ENCODE results near the gene KRTCAP2. TPM values are rescaled to one million over a fixed set of nuclear protein-coding genes. Genes with fewer than 3 reads are reported as not detected.
A peak's percentile ranks its signal among the peaks of the same experiment; 100 is the strongest.

The KRTCAP2 gene
- total and polyA plus RNA-seq, 3 donors from 2014 or later: 242 to 397 (median 255) TPM

GRCh38 chr1:155127967-155128754 is 44.9 kb downstream of the KRTCAP2 start:
- H3K9me3 ChIP-seq: no peaks in the 10 kb centered on the region
- no peaks in the 10 kb centered on the region for H3K36me3 ChIP-seq (ENCODE audit: low read depth, missing control alignments)
- peaks cover 31% of the 10 kb centered on the region for H3K4me1 ChIP-seq
- H3K27me3 ChIP-seq: no peaks in the 10 kb centered on the region
- DNase-seq: no peak
- WGBS, 2 donors: 6 to 8% methylated on average over 12 to 17 of the region's 17 CpGs
- H3K27ac ChIP-seq: peak overlapping the region in 1 of 2 donors; percentile 44
- H3K4me3 ChIP-seq: peak overlapping the region; percentile 34 to 58
- intact Hi-C loops (cut with DNase I; ENCODE audit: low total_unique reads): no loop called here
- TF ChIP-seq POLR2A (IDR thresholded peaks at IDR 0.05) (no peak), CTCF (IDR thresholded peaks at IDR 0.05) (no peak)

GRCh38 chr1:155127105-155127966 is 45.8 kb downstream of the KRTCAP2 start, which contains the start of gene EFNA1:
EFNA1 (plus strand) TSS chr1:155127876; CDS start chr1:155127978, 102 bp downstream.
- Histone ChIP-seq H3K27ac (peak within 1 kb of the TSS in 1 of 2 donors; percentile 44), H3K36me3 (ENCODE audit: low read depth, missing control alignments) (no peaks in the 10 kb centered on the region), H3K27me3 (no peaks in the 10 kb centered on the region), H3K9me3 (no peaks in the 10 kb centered on the region), H3K4me1 (peaks cover 31% of the 10 kb centered on the region), H3K4me3 (peak within 1 kb of the TSS; percentile 34 to 58)
- peak; percentile 59 for DNase-seq
- no peak for TF ChIP-seq POLR2A (IDR thresholded peaks at IDR 0.05)
- no peak for TF ChIP-seq CTCF (IDR thresholded peaks at IDR 0.05)
- intact Hi-C loops (cut with DNase I; ENCODE audit: low total_unique reads): no loop called here
- WGBS, 2 donors: 1% methylated on average over 38 to 66 of the region's 76 CpGs

GRCh38 chr1:155126556-155127104 is 46.5 kb downstream of the KRTCAP2 start:
- DNase-seq: peak; percentile 42
- H3K9me3 ChIP-seq: no peaks in the 10 kb centered on the region
- H3K27me3 ChIP-seq: no peaks in the 10 kb centered on the region
- intact Hi-C loops (cut with DNase I; ENCODE audit: low total_unique reads): no loop called here
- no peaks in the 10 kb centered on the region for H3K36me3 ChIP-seq (ENCODE audit: low read depth, missing control alignments)
- TF ChIP-seq POLR2A (IDR thresholded peaks at IDR 0.05) (no peak), CTCF (IDR thresholded peaks at IDR 0.05) (no peak)
- peaks cover 31% of the 10 kb centered on the region for H3K4me1 ChIP-seq
- peak overlapping the region in 1 of 2 donors; percentile 58 for H3K4me3 ChIP-seq
- H3K27ac ChIP-seq: peak overlapping the region in 1 of 2 donors; percentile 44
- 1% methylated on average over 13 to 32 of the region's 32 CpGs for WGBS, 2 donors

GRCh38 chr1:155125946-155126555 is 47.1 kb downstream of the KRTCAP2 start:
- no peaks in the 10 kb centered on the region for H3K27me3 ChIP-seq
- WGBS, 2 donors: 17 to 26% methylated on average over 21 to 53 of the region's 53 CpGs
- no peaks in the 10 kb centered on the region for H3K9me3 ChIP-seq
- intact Hi-C loops (cut with DNase I; ENCODE audit: low total_unique reads): no loop called here
- peak; percentile 66 for DNase-seq
- H3K36me3 ChIP-seq (ENCODE audit: low read depth, missing control alignments): no peaks in the 10 kb centered on the region
- H3K4me3 ChIP-seq: peak overlapping the region in 1 of 2 donors; percentile 58
- no peak overlapping the region for H3K27ac ChIP-seq
- H3K4me1 ChIP-seq: peaks cover 31% of the 10 kb centered on the region
- no peak for TF ChIP-seq CTCF (IDR thresholded peaks at IDR 0.05)
- no peak for TF ChIP-seq POLR2A (IDR thresholded peaks at IDR 0.05)
